ENCODE data around the gene TAS2R1. TPM values are rescaled to one million over a fixed set of nuclear protein-coding genes. Genes with fewer than 3 reads are reported as not detected.

The TAS2R1 gene
- polyA plus RNA-seq, 3 donors = not detected

DNA sequence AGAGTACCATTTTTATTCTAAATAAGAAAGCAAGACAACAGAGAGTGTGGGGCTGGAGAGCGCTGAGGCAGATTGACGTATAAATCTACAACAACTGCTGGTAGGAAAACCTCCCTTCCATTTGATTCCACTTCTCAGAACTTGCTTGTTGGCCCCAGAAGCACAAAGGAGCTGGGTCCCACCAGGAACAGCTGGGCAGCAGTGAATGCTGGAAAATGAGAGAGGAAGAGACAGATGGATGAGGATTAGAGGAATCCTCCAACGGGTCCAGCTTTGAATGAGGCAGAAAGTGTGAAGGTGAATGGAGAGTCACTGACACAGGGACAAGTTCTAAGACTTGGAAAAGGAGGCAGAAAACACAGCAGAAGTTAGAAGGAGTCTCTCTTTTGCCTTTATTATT lies 14.8 kb downstream of the TAS2R1 start:
- H3K27me3 ChIP-seq (ENCODE audit: control insufficient read depth in 2 of 2, insufficient read depth in 2 of 2, low read length in 2 of 2) = no peaks in the 10 kb centered on the region
- no peak overlapping the region for H3K4me3 ChIP-seq (replicated peaks in 1 of 3; ENCODE audit: low read depth in 2 of 3, low read length in 3 of 3)
- intact Hi-C loops (cut with micrococcal nuclease) = no loop called here
- Mint-ChIP-seq H3K4me3 (no peak overlapping the region), H3K4me1 (no peaks in the 10 kb centered on the region), H3K9me3 (peaks cover 0 to 8% (median 3%) of the 10 kb centered on the region in 7 donors), H3K27me3 (ENCODE audit: low read depth in 3 of 3) (peaks cover 0 to 2% (median 0%) of the 10 kb centered on the region in 3 donors), H3K36me3 (no peaks in the 10 kb centered on the region), H3K27ac (no peak overlapping the region)
- DNase-seq = no peak
- no peaks in the 10 kb centered on the region for H4K20me1 ChIP-seq (ENCODE audit: insufficient read depth, low read length)
- no peaks in the 10 kb centered on the region for H3K79me2 ChIP-seq (ENCODE audit: insufficient read depth, low read length)
- H3K4me1 ChIP-seq (ENCODE audit: control insufficient read depth in 1 of 2, insufficient read depth in 2 of 2, low read length in 2 of 2) = no peaks in the 10 kb centered on the region
- WGBS (ENCODE audit: insufficient coverage) = no CpG with 5 or more reads among the region's 3 CpGs
- H2AFZ ChIP-seq (ENCODE audit: insufficient read depth, low read depth, low read length, poor library complexity, severe bottlenecking) = no peak overlapping the region
- H3K36me3 ChIP-seq (replicated peaks in 1 of 2; ENCODE audit: control insufficient read depth in 1 of 2, insufficient read depth in 2 of 2, low read length in 2 of 2) = no peaks in the 10 kb centered on the region
- no peak overlapping the region for H3K4me2 ChIP-seq (replicated peaks; ENCODE audit: extremely low read depth, low read length, poor library complexity, severe bottlenecking)
- H3K27ac ChIP-seq (ENCODE audit: low read depth in 1 of 2, low read length in 2 of 2) = no peak overlapping the region
- H3K9me3 ChIP-seq (replicated peaks in 1 of 2; ENCODE audit: control insufficient read depth in 1 of 2, insufficient read depth in 1 of 2, low read length in 2 of 2) = no peaks in the 10 kb centered on the region
- no peak for TF ChIP-seq CTCF (IDR thresholded peaks at IDR 0.05)
- no peak overlapping the region for H3K9ac ChIP-seq (ENCODE audit: insufficient read depth, low read length, poor library complexity, severe bottlenecking)

- no peak overlapping the region for H3K4me3 ChIP-seq (replicated peaks in 1 of 3; ENCODE audit: low read depth in 2 of 3, low read length in 3 of 3)
- H3K4me2 ChIP-seq (replicated peaks; ENCODE audit: extremely low read depth, low read length, poor library complexity, severe bottlenecking) = no peak overlapping the region
- no peak overlapping the region for H3K9ac ChIP-seq (ENCODE audit: insufficient read depth, low read length, poor library complexity, severe bottlenecking)
- TF ChIP-seq CTCF (IDR thresholded peaks at IDR 0.05) = no peak
- H3K79me2 ChIP-seq (ENCODE audit: insufficient read depth, low read length) = no peaks in the 10 kb centered on the region
- H3K27me3 Mint-ChIP-seq (ENCODE audit: low read depth in 3 of 3) = peaks cover 0 to 5% (median 0%) of the 10 kb centered on the region in 3 donors
- 100% methylated on average over 2 of the region's 3 CpGs for WGBS (ENCODE audit: insufficient coverage)
- H3K27me3 ChIP-seq (ENCODE audit: control insufficient read depth in 2 of 2, insufficient read depth in 2 of 2, low read length in 2 of 2) = no peaks in the 10 kb centered on the region
- no peaks in the 10 kb centered on the region for H3K4me1 ChIP-seq (ENCODE audit: control insufficient read depth in 1 of 2, insufficient read depth in 2 of 2, low read length in 2 of 2)
- no peak overlapping the region for H3K27ac Mint-ChIP-seq
- no peaks in the 10 kb centered on the region for H3K4me1 Mint-ChIP-seq
- H3K4me3 Mint-ChIP-seq = no peak overlapping the region
- no peaks in the 10 kb centered on the region for H3K36me3 ChIP-seq (replicated peaks in 1 of 2; ENCODE audit: control insufficient read depth in 1 of 2, insufficient read depth in 2 of 2, low read length in 2 of 2)
- H3K9me3 Mint-ChIP-seq = peaks cover 0 to 8% (median 1%) of the 10 kb centered on the region in 7 donors
- no peak overlapping the region for H3K27ac ChIP-seq (ENCODE audit: low read depth in 1 of 2, low read length in 2 of 2)
- H2AFZ ChIP-seq (ENCODE audit: insufficient read depth, low read depth, low read length, poor library complexity, severe bottlenecking) = no peak overlapping the region
- H3K9me3 ChIP-seq (replicated peaks in 1 of 2; ENCODE audit: control insufficient read depth in 1 of 2, insufficient read depth in 1 of 2, low read length in 2 of 2) = no peaks in the 10 kb centered on the region
- H3K36me3 Mint-ChIP-seq = no peaks in the 10 kb centered on the region
- intact Hi-C loops (cut with micrococcal nuclease) = no loop called here
- no peaks in the 10 kb centered on the region for H4K20me1 ChIP-seq (ENCODE audit: insufficient read depth, low read length)
- DNase-seq = no peak
These were observed 16.8 kb downstream of the TAS2R1 start for GRCh38 chr5:9613360-9613759.
